Epidermal melanocyte (primary cell): ENCODE measurements around the gene BRSK1.
A peak's percentile ranks its signal among the peaks of the same experiment; 100 is the strongest.

ENCODE experiments used
- DNase-seq: peaks from one replicate; pipeline ENCODE4 v3.0.0; 2011; ENCODE audit warnings: low spot score; ENCODE audit not compliant: insufficient read length

Gene BRSK1

DNA sequence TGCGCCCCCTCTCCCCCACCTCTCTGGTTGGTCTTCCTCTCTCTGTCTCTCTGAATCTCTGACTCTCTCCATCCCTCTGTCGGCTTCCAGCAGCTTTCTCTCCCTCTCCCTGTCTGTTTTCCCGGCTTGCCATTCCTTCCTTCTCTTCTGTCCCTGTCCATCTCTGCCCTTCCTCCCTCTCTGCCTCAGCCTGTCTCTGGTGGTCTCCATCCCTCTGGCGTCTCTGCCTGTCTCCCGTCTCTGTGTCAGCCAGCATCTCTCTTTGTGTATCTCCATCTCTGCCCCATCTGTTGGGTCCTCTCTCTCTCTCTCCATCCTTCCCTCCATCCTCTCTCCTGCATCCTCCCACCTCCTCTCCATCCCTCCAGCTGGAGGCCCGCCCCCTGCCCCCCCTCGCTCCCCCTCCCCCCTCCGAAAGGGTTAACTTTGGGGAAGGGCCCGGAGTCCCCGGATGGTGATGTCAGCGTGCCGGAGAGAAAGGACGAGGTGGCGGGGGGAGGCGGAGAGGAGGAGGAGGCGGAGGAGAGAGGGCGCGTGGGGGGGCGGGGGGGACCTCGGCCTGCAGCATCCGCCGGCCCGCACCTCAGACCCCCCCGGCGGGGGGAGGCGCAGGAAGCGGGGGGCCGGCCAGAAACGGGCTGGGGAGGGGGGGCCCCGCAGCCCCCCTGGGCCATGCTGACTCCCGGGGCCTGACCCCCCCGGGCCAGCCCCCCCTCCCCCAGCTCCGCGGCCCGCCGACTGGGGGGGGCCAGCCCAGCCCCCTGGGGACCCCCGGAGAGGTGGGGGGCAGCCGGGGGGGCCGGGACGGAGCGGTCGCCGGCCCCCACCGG, at the start of gene BRSK1:
Gene BRSK1, plus strand, starts transcription at position 450 of the 830 bp plus-strand sequence. CDS start 446 bp downstream, outside the sequence.
- DNase-seq, result peak; percentile 49

DNA sequence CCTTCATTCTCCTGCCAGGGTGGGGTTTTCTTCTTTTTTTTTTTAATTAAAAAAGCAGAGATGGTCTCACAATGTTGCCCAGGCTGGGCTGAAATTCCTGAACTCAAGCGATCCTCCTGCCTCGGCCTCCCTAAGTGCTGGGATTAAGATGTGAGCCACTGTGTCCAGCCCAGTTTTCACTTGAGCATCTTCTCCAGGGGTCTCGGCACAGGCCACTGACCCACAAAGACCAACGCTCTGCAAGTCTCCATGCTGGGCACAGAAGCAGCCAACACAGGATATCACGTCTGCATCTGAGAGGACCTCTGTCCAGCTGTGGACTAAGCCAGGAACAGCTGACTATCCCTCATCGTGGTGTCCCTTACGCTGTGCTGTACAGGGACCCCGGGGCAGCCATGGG, 45.8 kb upstream of the BRSK1 start:
- DNase-seq, result no peak

DNA sequence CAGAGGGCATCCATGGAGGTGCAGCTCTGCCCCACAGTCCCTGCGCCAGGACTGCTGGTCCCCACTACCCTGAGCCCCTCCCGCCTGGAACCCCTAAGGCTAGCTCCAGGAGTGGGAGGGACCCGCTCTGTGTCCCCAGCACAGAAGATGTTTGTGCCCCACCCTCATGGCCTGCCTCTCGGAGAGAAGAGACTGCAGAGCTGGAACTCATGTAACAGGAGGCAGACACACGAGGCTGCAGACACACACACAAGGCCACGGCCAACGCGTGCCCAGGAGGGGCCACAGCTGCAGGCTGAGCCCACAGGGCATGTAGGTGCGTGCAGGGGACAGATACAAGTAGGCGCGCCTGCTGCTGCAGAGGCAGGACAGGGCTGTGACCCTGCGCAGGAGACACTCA, 44.8 kb upstream of the BRSK1 start:
- no peak for DNase-seq

DNA sequence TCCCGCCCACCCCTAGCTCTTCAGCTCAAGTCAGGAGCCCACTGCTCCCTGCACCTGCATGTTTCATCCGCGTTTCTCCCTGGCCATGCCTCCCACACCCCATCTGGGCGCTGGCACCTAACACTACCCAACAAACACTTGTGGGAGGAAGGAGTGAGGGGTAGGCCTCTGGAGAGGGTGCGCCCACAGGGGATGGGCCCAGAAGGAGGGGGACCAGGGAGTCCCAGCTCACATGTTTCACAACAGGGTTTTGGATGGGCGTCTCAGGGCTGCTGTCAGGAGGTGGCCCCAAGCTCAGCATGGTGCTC, 43.1 kb upstream of the BRSK1 start:
- no peak for DNase-seq

DNA sequence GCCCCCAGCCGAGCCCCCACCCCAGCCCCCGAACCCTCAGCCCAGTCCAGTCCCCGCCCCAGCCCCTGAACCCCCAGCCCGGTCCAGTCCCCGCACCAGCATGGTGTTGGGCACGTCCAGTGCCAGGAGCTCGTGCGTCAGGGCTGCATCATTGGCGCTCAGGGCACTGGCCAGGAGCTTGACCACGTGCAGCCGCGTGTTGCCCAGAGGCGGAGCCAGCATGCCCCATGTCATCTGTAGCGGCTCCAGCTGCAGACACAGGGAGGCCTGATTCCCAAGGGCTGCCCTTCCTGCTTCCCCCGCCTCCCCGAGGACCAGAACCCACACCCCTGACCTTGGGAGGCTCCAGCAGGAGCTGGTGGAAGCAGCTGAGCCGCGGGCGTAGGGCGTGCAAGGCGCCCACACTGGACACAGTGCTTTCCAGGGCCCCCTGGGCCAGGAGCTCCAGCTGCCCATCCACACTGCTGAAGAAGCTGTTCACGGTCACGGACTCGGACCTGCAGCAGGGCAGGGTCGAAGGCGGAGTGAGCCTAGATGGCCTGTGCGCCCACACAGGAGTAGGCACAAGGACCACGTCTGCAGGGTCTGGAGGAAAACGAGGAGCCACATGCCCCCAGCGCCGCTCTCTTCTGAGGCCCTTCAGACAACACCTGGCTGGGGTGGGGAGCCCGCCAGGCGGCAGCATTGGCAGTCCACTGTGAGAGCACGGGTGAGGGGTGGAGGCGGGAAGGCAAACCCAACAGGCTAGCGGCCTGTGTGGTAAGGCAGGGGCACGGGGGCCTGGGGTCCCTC, 42.5 kb upstream of the BRSK1 start:
- no peak for DNase-seq

DNA sequence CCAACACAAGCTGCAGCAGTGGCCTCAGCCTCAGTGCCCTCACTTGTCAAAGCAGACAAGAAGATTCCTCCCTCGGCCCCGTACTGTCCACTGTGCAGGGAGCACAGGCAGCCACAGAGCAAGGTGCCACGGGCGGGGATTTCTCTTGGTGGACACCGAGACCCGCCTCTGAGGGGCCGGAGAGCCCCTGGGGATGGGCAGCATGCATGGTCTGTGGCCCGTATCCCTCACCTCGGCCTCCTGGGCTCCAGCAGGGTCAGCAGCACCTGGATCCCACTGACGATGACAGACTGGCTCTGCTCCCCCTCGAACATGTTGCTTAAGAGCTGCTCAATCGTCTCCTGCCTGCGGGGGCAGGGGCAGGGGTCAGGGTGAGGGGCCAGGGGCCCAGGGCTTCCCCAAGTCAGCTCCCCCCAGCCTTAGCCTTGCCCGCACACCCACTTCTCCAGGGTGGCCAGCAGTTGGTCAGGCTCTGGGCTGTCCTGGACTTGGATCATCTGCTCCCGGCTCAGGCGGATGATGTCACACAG, 41.8 kb upstream of the BRSK1 start:
- no peak for DNase-seq

DNA sequence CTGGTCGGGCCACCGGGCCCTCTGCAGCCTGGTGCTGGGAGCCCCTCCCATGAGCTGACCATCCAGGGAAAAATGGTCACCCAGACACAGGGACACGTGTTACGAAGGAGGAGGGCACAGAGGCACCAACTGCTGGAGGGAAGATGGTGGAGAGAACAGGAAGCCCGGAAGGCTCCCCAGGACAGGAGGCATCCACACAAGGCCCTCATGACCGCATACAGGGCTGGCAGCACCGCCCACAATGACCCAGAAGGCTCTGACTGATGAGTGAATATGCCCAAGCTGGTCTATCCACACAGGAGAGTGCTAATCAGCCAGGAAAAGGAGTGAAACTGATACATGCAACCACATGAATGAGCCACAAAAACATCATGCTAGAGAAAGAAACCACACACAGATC, 41.3 kb upstream of the BRSK1 start:
- no peak for DNase-seq

DNA sequence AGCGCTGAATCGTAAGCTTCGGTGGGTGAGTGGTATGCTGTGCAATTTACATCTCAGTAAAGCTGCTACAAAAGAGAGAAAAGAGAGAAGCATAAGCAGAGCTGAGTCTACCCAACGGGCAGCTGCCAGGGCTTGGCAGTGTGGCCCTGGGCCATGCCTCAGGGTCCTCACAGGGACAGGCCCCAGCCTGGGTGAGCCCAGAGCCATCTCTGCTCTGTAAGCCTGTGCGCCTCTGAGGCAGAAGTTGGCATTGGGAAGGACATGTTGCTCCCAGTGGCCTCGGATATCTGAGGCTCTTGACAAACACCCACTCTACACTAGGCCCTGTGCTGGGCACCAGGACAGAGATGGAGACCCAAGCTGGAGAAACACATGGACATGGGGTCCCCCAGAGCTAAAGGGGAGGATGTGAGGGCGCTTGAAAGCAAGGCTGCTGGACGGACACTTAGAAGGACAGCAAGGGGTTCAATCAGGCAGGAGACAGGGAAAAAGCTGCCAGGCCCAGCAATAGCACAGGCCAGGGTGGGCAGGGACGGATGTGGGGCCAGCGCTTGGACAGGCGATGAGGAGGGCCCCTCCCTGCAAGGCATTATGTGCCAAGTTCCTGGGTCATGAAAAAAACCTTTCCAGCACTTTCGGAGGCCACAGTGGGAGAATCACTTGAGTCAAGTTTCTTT, 39.7 kb upstream of the BRSK1 start:
- no peak for DNase-seq

DNA sequence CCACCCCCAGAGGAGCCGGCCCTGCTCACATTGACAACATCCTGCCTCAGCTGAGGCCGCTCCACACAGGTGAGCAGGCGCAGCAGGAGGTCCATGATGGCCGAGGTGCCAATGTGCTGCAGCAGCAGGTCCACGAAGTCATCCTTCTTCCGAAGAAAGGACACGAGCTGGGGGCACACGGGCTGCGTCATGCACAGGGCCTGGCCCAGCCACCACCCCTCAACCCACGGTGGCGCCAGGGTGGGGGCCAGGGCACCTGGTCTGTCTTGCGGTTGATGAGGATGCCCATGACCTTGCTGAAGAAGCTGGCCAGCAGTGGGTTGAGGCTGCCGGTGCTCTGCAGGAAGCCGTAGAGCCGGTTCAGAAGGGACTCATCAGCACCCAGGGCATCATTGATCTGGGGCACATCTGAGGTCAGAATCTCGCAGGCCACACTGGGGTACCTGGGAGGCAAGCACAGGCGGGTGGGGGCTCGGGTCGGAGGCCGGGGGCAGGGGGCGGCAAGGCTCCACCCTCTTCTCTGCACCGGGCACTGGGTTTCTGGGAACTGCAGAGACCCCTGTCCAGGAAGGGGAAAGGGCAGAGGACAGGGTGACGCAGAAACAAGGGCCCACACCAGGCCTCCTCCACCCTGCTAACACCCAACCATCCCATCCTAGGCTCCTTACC, 38.4 kb upstream of the BRSK1 start:
- no peak for DNase-seq

DNA sequence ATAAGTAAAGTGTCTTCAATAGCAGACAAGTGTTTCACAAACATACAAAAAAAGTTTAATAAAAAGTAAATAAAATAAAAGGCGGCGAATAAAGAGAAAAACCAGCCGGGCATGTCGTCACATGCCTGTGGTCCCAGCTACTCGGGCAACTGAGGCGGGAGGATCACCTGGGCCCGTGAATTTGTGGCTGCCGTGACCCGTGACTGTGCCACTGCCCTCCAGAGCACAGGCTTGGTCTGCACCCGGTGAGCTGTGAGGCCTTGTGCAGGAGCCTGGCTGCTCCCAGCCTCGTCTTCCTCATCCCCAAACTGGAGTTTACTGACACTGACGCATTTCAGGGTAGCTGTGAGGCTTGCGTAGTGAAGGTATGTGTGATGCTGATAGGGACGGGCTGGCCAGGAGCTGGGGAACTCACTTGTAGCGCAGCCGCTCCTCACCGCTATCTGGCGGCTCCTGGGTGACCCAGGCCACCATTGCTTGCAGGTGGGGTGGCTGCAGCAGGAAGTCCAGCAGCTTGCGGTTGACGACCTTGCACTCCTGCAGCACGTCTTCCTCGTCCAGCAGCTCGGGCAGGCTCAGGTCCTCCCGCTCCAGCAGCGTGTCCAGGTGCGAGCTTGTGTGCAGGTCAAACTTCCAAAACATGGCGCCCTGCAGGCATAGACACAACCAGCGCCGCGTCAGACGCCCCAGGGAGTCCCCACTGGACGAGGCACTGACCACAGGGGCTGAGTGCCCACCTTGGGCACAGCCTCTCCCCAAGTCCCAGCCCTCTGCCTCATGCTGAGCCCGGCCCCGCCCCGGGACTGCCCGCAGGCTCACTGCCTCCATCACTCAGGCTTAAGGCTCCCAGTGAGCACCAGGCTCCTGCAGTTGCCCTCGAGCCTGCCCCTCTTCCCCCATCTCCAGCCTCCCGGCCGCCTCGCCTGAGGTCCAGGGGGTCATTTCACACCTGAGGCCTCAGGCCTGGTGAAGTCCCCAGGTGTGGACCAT, 37.0 kb upstream of the BRSK1 start:
- no peak for DNase-seq

DNA sequence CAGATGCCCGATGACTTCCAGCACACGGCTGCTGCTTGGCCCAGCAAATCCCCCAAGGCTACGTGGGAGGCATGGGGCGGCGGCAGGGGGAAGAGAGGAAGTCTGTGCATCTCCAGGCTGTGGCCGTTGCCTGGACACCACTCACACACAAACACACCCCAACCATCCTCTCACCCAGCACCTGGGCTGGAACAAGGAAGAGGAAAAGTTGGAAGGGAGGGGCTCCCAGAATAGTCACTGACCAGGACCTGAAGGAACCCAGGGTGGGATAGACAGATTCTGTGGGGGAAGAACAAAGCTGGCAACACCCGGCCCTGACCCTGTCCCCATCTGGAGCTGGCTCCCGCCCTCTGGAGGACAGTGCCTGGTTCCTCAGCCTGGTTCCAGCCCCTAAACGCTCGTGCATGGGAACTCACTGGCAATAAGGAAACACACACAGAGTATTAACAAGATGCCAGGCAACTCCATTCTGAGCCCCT, 36.1 kb upstream of the BRSK1 start:
- no peak for DNase-seq

DNA sequence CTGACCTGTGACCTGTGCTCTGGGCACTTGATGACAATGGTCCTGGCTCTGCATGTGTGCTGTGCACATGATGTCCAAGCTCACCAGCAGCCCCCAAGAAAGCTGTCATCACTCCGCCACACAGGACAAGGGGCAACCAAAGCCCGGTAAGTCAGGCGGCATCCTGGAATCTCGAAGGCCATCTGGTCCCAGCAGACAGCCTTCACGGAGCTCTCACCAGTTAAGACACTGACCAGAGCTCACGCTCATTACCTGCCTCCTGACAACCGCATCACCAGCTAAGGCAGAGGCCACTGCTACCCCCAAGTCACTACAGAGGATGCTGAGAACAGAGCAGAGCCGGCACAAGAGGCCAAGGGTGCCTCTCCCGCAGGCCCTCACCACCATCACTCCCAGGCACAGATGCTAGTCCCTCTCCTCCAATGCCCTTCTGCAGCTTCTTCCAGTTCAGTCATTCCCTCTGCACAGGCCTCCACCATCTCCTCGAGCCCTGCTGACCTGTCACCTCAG, 35.6 kb upstream of the BRSK1 start:
- no peak for DNase-seq

DNA sequence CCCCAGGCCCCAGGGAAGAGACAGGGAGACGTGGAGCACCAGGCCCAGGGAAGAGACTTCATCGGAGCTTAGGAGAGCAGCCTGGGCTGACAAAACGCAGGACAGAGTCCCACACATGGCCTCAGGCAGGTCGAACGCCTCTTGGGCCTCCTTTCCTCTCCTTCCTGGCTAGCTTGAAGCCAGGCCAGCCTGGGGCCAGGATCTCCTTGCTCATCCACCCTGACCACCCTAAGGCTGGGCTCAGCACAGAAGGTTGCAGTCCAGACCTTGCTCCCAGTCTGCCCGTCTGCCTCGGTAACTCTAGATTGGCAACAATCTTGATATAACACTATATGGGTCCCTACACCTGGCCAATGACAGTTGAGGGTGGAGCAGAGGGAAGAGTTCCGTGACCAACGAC, 35.1 kb upstream of the BRSK1 start:
- DNase-seq, result no peak

DNA sequence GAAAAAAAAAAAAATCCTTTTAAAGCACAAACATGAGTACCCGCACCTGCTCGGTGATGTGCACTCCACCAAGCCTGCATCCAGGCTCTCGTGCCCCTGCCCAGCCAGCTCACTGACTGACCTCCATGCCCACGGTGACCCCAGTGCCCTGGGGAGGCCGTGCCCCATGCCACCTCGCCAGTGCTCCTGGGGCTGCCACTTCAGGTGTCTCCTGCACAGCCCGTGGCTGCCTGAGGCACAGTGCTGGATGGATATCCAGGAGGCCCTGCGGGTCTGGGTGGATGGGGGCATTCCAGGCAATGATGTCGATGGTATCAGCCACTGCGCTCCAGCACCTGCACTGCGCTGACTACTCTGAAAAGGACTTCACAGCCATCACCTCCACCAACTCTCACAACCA, 34.0 kb upstream of the BRSK1 start:
- DNase-seq, result no peak

DNA sequence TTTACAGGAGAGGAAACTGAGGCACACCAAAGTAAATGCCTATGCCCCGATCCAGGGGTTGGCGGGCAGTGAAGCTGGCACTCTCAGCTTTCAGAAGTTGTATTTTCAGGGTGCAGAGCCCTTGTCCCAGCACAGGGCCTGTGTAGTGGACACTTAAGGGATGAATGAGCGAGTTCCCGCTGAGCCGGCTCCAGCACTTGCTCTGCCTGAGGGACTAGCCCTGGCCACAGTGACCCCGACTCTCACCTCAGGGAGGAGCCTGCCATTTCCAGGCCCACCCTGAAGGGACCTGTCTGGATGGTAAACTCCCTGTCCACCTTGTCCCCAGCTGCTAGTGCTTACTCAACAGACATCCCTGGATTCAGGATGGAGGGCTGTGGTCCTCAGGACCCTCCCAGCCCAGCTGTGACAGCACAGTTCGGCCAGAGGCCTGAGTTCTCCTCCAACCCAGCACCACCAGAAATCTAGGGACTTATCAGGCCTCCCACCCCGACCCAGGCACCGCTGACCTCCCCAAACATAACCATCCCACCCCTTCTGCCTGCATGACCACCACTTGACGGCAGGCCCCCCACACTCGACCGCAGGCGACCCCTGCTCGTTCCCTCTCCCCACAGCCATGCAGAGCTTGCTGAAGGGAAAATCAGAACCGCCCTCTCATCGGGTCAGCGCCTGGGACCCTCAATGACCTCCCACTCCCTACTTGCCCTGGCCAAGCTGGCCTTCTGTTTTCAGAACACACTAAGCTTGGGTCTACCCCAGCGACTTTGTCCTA, 33.3 kb upstream of the BRSK1 start:
- DNase-seq, result no peak

DNA sequence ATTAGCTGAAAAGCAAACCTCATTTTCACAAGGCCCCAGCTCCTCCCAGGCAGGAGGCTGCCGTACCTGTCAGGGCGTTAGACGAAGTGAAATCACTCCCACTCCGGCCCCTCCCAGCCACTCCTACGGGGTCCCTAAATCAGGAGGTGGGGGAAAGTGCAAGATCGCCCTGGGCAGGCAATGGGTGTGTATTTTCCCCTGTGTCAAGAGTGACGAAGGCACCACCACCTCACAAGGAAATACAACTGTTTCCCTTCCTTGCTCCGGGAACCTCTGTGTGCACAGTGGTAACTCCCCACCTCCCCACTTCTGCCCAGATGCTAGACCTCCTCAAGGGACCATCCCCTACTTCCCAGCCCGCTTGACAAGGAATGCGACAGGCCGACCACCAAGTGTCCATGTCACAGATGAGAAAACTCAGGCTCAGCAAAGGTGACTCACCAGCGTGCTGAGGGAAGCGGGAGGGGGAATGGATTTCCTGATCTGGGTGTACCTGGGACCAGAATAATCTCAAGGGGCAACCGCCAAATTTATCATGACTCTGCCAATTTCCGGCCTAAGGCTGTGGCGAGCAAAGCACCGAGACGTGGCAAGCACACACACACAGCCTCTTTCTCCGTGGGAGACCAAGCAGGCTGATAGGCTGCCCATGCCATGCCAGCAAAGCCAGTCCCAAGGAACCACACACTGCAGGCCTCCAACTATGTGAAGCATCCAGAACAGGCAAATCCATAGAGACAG, 32.3 kb upstream of the BRSK1 start:
- DNase-seq, result peak; percentile 13

DNA sequence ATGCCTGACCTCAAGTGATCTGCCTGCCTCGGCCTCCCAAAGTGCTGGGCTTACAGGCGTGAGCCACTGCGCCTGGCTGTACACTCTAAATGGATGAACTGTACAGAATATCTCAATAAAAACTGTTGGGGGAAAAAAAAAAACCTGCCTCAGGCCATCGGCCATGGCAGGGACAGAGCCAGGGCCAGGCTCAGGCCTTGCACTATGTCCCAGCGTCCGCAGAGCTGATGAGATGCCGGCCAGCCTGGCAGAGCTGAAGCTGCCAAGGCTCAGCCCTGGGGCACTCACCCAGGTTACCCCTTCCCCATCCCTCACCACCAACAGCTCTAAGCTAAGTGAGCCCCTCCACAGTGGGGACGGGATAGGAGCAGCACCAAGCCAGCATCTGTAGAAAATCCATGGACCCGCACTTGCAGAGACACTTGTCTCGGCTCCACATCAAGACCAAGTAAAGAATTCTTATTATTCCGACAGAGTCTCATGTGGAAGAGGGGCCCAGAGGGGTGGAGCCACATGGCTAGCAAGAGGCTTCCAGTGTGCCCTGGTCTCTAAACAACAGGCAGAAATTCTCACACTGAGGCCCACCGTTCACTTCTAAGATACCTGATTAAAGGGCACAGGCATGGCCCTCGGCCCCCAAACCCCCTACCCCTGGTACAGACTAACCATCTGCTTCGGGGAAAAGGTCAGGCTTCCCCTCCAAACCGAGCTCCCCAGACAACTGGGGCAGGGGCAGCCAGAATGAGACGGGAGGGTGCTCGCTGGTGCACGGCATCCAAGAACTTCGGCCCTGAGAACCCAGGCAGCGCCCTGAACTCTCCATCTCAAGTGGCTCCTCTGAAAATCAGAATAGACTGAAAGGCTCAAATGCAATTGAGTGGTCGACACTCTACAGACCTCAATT, 30.8 kb upstream of the BRSK1 start:
- no peak for DNase-seq
